HG03354 (cell line): ENCODE measurements around the gene FNIP2.
A peak's percentile ranks its signal among the peaks of the same experiment; 100 is the strongest.

ENCODE experiments used
- ATAC-seq: cut with Tn5 transposase; IDR thresholded peaks from one replicate; pipeline ENCODE4 v1.9.1; 2021; ENCODE audit warnings: mild to moderate bottlenecking; ENCODE audit not compliant: unreplicated experiment, poor library complexity, severe bottlenecking

Gene FNIP2

GRCh38 chr4:158811216-158811540, 42.4 kb downstream of the FNIP2 start:
- no peak for ATAC-seq

GRCh38 chr4:158811704-158812103, 42.9 kb downstream of the FNIP2 start:
- peak; percentile 27 for ATAC-seq

- ATAC-seq: no peak
Measured at GRCh38 chr4:158812133-158812532, 43.3 kb downstream of the FNIP2 start.

- no peak for ATAC-seq
Measured at GRCh38 chr4:158812543-158812942, 43.7 kb downstream of the FNIP2 start.

GRCh38 chr4:158813113-158813512, 44.3 kb downstream of the FNIP2 start:
- no peak for ATAC-seq

GRCh38 chr4:158814207-158814606, 45.4 kb downstream of the FNIP2 start:
- no peak for ATAC-seq

GRCh38 chr4:158814636-158815330, 46.0 kb downstream of the FNIP2 start:
- no peak for ATAC-seq

- peak; percentile 37 for ATAC-seq
Measured at GRCh38 chr4:158816955-158817354, 48.1 kb downstream of the FNIP2 start.

GRCh38 chr4:158817562-158818296, 48.9 kb downstream of the FNIP2 start:
- ATAC-seq: peak; percentile 73

GRCh38 chr4:158818560-158819140, 49.8 kb downstream of the FNIP2 start:
- no peak for ATAC-seq

- ATAC-seq: no peak
Measured at GRCh38 chr4:158819942-158820786, 51.3 kb downstream of the FNIP2 start.

GRCh38 chr4:158821228-158821971, 52.6 kb downstream of the FNIP2 start:
- ATAC-seq: peak; percentile 34

GRCh38 chr4:158822348-158822747, 53.5 kb downstream of the FNIP2 start:
- ATAC-seq: no peak

- no peak for ATAC-seq
Measured at GRCh38 chr4:158823461-158823873, 54.6 kb downstream of the FNIP2 start.

GRCh38 chr4:158824425-158825274, 55.8 kb downstream of the FNIP2 start:
- ATAC-seq: peak; percentile 37

- ATAC-seq: peak; percentile 6
Measured at GRCh38 chr4:158825433-158826036, 56.7 kb downstream of the FNIP2 start.

GRCh38 chr4:158826057-158826456, 57.2 kb downstream of the FNIP2 start:
- peak; percentile 79 for ATAC-seq

GRCh38 chr4:158826882-158827281, 58.1 kb downstream of the FNIP2 start:
- ATAC-seq: peak; percentile 27
